ENCODE measurements around the gene AGXT.

The AGXT gene

GRCh38 chr2:240915526-240916341, 47.1 kb downstream of the AGXT start:
- H3K4me3 ChIP-seq (ENCODE audit: low read depth, low read length), result no peak overlapping the region
- no peak for TF ChIP-seq CTCF (IDR thresholded peaks at IDR 0.05; ENCODE audit: low read depth, low read length)

GRCh38 chr2:240916571-240917008, 48.0 kb downstream of the AGXT start:
- no peak overlapping the region for H3K4me3 ChIP-seq (ENCODE audit: low read depth, low read length)
- TF ChIP-seq CTCF (IDR thresholded peaks at IDR 0.05; ENCODE audit: low read depth, low read length), result no peak

GRCh38 chr2:240917009-240917683, 48.5 kb downstream of the AGXT start:
- no peak overlapping the region for H3K4me3 ChIP-seq (ENCODE audit: low read depth, low read length)
- TF ChIP-seq CTCF (IDR thresholded peaks at IDR 0.05; ENCODE audit: low read depth, low read length), result no peak

- TF ChIP-seq CTCF (IDR thresholded peaks at IDR 0.05; ENCODE audit: low read depth, low read length), result no peak
- no peak overlapping the region for H3K4me3 ChIP-seq (ENCODE audit: low read depth, low read length)
These were observed 49.1 kb downstream of the AGXT start for GRCh38 chr2:240917684-240918257.

GRCh38 chr2:240918258-240919091, 49.9 kb downstream of the AGXT start:
- no peak overlapping the region for H3K4me3 ChIP-seq (ENCODE audit: low read depth, low read length)
- no peak for TF ChIP-seq CTCF (IDR thresholded peaks at IDR 0.05; ENCODE audit: low read depth, low read length)

- no peak overlapping the region for H3K4me3 ChIP-seq (ENCODE audit: low read depth, low read length)
- TF ChIP-seq CTCF (IDR thresholded peaks at IDR 0.05; ENCODE audit: low read depth, low read length), result no peak
These were observed 50.6 kb downstream of the AGXT start for GRCh38 chr2:240919161-240919781.
